GM12892 (cell line): Measurements from ENCODE around the gene CCNJL.

Experiments used
- DNase-seq: peaks from one replicate; pipeline ENCODE4 v3.0.0; 2011; ENCODE audit not compliant: insufficient read length
- FAIRE-seq: peaks from 2 replicates; lab custom pipeline; 2011; peaks lifted over from hg19 to GRCh38; lab: Jason Lieb, UNC
- POLR2A ChIP-seq: IDR thresholded peaks from 2 replicates; pipeline ENCODE4 v1.6.1; 2011; ENCODE audit warnings: low read depth, low read length, control low read depth
- POLR2AphosphoS5 ChIP-seq: IDR thresholded peaks from 2 replicates; pipeline ENCODE4 v1.6.1; 2011; ENCODE audit warnings: low read depth, low read length, control low read depth
- TAF1 ChIP-seq: IDR thresholded peaks from 2 replicates; pipeline ENCODE4 v1.6.1; 2011; ENCODE audit warnings: low read depth, mild to moderate bottlenecking, control low read depth, low read length, borderline replicate concordance

Gene CCNJL

DNA sequence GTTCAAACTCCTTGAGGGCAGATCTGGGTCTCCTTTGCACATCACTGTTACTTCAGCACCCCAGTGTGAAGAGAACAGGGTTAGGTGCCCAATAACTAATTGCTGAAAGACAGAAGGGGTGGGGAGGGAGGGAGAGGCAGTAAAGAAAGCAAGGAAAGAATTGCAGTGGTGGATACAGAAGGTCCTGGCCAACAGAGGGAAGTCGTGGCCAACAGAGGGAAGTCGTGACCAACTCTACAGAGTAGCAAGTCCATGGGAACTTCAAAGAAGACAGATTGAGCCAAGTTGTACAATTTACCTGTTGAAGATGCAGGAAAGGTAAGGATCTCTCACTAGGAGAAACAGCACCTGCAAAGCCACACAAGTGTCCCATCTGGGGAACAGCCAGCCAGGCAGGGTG, 27.0 kb downstream of the CCNJL start:
- TF ChIP-seq POLR2A = no peak
- TF ChIP-seq TAF1 = no peak
- no peak for TF ChIP-seq POLR2AphosphoS5

DNA sequence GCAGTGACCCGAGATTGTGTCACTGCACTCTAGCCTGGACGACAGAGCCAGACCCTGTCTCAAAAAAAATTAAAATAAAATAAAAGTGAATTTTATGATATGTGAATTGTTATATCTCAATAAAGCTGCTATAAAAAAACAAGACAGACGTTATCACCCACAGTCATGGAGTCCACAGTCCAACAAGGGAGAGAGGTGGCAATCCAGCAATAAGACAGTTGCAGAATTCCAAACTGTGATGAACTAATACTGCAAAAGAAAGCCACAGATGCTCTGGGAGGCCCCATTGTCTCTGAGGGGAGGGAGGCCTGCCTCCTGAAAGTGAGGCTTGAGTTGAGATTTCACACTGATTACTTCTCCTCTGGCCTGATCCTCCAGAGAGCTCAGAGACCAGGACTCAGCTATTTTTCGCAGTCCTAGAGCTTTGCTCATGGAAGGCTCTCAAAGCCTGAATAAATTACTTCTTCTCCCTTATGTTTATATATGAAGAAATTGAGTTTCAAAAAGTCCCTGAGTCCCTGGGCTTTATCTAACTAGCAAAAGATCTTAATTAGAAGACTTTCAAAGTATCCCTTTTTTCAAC, 28.0 kb downstream of the CCNJL start:
- FAIRE-seq = no peak
- no peak for DNase-seq
- no peak for TF ChIP-seq TAF1
- TF ChIP-seq POLR2A = no peak
- TF ChIP-seq POLR2AphosphoS5 = no peak

More for the DNA sequence above, 27.0 kb downstream of the CCNJL start:
- FAIRE-seq (no peak), DNase-seq (no peak)

DNA sequence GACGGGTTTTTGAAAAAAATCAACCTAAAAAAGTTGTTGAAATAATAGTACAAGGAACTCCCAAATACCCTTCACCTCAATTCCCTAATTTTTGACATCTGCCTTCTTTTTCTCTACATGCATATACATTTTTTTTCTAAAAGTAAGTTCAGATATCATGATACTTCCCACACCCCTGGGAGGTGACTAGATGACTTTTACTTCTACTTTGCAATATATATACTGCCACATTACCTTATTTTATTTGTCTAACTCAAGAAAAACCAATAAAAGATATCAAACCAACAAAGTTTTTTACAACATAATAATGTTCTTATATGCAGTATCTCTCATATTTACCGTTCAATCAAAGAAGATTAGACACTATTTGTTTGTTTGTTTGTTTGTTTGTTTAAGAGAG, 31.1 kb downstream of the CCNJL start:
- FAIRE-seq (no peak), DNase-seq (no peak)
- no peak for TF ChIP-seq POLR2AphosphoS5
- no peak for TF ChIP-seq POLR2A
- TF ChIP-seq TAF1 = no peak

DNA sequence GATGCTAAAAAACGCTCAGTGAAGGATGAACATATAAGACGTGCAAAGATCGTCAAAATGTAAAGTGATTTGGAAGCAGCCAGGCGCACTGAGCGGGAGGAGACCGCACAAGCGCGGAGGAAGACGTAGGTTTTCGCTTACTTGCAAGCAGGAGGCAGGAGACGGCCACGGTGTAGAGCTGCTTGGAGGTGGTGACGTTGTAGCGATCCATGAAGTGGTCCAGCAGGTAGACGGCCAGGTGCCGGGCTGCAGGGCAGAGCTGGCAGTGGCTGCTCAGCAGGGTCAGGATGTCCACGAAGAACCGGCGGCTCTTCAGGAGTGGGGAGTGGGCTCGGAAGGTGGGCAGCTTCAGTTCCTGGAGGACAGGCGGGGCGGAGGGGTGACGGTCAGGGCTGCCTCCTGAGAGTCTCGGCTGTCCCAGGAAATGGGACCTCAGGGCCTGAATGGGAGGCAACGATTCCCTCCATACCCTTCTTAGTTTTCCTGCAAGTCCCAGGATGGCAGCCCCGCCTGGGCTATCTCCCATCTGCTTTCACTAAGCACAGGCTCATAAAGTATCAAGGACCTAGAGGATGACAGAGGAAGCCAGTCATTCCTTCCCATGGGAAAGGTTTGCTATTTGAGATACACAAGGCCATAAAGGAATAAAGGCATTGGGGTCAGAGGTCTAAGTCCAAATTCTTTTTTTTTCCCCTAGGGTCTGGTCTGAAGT, 31.8 kb downstream of the CCNJL start:
- TF ChIP-seq POLR2AphosphoS5 (no peak), TAF1 (no peak), POLR2A (no peak)
- FAIRE-seq = no peak
- no peak for DNase-seq

DNA sequence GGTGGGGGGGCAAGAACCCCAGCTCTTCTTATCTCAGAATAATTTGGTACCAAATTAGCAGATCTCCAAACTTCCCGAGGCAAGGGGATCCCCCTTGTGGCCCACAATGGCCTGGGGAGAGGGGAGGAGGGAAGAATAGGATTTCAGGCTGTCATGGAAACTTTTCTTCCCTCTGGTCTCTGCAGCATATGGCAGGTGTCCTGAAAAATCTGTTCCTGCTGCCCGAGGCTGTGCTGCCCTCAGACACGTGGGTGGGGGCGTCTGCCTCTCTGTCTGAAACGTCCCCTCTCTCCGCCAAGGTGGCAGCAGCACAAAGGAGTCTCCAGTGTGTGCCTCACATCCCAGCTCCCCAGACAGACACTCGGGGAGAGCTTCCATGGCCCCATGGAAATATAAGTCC, 34.0 kb downstream of the CCNJL start:
- FAIRE-seq (no peak), DNase-seq (no peak)
- TF ChIP-seq TAF1 (no peak), POLR2A (no peak), POLR2AphosphoS5 (no peak)

DNA sequence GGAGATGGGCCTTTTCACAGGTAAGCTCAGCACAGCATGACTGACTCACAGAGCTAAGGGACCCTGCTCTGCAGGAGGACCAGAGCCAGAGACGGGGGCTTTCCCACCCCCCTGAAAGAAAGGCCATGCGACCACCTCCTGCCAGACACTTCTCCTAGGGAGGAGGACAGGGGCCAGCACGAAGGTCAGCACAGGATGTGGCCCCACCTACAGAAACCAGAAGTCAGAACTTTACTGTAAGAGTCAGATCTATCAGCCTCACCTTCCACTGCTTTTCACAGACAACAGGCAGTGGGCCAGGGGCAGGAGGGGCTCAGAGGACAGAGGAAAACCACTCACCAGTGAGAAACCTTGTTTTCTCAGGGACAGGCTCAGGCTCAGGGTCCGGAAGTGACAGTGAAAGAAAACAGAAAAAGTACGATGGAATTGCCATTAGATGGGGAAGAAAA, 37.9 kb downstream of the CCNJL start:
- FAIRE-seq (no peak), DNase-seq (no peak)
- no peak for TF ChIP-seq TAF1
- no peak for TF ChIP-seq POLR2A
- no peak for TF ChIP-seq POLR2AphosphoS5

DNA sequence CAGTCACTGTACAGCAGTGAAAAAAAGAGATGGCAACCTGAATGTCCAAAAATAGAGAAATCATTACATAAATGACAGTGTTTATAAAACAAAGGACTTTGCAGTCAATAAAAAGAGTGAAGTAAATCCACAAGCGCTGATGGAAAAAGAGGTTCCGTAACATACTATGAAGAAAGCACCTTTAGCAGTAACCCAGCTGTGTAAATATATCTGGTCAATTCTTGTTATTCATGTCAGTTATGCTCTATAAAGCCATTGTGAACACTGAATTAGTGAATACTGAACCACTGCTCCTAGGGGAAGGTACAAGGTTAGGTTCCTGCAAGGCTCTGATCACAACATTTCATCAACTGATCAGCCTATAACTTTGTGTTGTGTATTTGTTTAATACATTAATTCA, 39.5 kb downstream of the CCNJL start:
- DNase-seq (no peak), FAIRE-seq (no peak)
- TF ChIP-seq POLR2A (no peak), POLR2AphosphoS5 (no peak)

DNA sequence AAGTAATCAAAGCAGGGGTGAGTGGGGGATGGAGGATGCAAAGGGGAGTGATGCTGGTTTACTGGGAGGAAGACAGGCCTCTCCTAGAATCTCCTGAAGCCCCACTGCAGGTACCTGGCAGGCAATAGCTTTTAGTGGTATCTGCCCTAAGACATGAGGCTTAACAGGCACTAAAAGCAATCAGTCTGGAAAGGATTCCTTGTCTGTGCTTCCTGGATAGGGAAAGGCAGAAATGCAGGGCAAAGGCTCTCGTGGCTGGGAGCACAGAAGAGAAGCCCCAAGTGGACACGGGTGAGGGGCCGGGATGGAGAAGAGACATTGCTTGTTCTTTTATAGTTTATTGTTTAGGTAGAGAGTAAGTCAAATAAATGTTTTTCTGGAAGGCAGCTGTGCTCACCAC, 40.1 kb downstream of the CCNJL start:
- TF ChIP-seq POLR2A = no peak
- TF ChIP-seq POLR2AphosphoS5 = no peak
- no peak for TF ChIP-seq TAF1
- DNase-seq (no peak), FAIRE-seq (no peak)

DNA sequence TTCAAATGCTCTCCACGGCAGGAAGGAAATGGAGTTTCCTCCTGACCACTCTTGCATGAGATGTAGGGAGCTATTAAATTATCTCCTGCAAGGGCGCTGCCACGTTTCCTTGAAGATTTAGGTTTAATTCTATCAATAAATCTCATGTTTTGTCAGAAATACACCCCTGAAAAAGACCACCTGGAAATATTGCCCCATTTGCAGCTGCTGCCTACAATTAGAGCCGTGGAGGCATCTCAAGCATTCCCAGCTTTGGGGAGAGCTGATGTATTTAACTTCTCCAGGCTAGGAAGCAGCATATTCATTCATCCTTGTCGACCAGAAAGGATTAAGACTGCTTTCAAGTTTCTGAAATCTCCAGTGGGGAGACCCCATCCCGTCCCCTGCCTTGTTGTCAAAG, 40.5 kb downstream of the CCNJL start:
- TF ChIP-seq POLR2AphosphoS5 = no peak
- no peak for TF ChIP-seq TAF1
- no peak for TF ChIP-seq POLR2A
- no peak for DNase-seq
- no peak for FAIRE-seq

DNA sequence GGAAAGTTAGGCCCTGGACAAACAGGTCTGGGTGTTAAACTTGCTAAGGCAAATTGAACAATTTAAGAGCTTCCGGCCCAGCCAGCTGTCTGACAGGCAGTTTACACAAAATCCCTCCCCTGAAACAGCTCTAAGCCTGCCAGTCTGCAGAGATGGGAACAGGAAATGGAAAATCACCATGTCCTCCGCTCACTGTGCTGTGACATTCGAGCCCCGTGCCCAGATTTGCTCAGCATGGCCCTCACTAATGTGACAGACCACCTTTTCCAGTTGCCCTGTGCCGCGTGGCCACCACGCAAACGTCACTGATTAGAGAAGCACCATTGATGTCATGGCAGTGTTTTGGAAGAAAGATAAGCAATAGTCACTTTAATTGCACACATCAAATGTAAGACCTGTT, 41.0 kb downstream of the CCNJL start:
- no peak for FAIRE-seq
- TF ChIP-seq TAF1 (no peak), POLR2AphosphoS5 (no peak), POLR2A (no peak)
- no peak for DNase-seq

DNA sequence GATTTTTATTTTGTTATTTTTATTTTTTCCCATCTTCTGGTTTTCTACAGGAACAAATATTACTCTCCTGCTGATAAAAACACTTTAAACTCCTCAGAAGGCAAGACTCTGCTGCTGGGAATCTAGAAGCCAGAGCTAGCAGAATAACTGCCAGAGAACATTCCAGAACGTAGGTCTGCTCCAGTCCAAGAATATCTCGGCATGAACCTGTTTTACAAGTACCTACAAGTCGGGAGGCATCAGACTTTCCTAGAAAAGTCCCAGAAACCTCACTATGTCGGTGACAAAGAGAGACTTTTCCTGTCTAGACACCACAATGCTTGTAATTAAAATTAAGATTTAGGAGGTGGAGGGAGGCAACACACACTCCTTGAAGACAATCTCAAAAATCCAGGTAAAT, 41.7 kb downstream of the CCNJL start:
- FAIRE-seq = no peak
- no peak for TF ChIP-seq POLR2A
- TF ChIP-seq POLR2AphosphoS5 = no peak
- no peak for TF ChIP-seq TAF1
- DNase-seq = no peak

DNA sequence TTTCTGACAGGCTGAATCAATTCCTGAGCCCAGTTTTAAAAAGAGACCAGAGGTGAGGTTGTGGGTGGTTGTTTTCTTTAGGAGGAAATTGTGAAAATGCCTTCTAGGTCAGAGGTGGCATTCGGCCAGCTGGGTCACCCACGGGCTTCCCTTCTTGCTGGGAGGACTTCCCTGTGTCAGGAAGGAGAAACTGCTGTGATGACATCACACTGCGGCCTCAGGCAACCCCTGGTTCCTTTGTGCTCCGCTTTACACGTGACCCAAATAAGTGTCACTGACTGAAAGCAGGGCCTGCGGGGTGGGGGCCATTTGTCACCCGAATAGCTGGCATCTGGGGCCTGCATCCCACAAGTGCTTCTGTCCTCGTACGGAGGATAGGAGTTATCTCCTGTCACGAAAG, 43.3 kb downstream of the CCNJL start:
- no peak for FAIRE-seq
- DNase-seq = no peak
- no peak for TF ChIP-seq POLR2A
- TF ChIP-seq TAF1 = no peak
- TF ChIP-seq POLR2AphosphoS5 = no peak
